Colonic mucosa (tissue), 4 donors: ENCODE data around the gene MAP6. TPM values are rescaled to one million over a fixed set of nuclear protein-coding genes. Genes with fewer than 3 reads are reported as not detected.

Source experiments
- DNase-seq: peaks from one replicate; pipeline ENCODE4 v3.0.0-alpha.2; 2020
- H3K27ac ChIP-seq: fragments of 200-600 bp; one replicate; pipeline ENCODE4 v1.8.0; 2021
- H3K27me3 ChIP-seq: fragments of 200-600 bp; one replicate; pipeline ENCODE4 v1.8.0; 2021
- H3K36me3 ChIP-seq: fragments of 200-600 bp; one replicate; pipeline ENCODE4 v1.8.0; 2021
- H3K4me1 ChIP-seq: fragments of 200-600 bp; one replicate; pipeline ENCODE4 v1.8.0; 2021; ENCODE audit warnings: mild to moderate bottlenecking
- H3K4me3 ChIP-seq: fragments of 200-600 bp; one replicate; pipeline ENCODE4 v1.8.0; 2021
- H3K9ac ChIP-seq, 2 donors: one replicate each; pipeline ENCODE4 v1.7.0; 2013; ENCODE audit warnings: control low read depth in 2 of 2, low read depth in 2 of 2, low read length in 2 of 2
- H3K9me3 ChIP-seq: fragments of 200-600 bp; one replicate; pipeline ENCODE4 v1.8.0; 2021
- intact Hi-C: fragments of 100-400 bp; cut with DNase I; formaldehyde crosslinking; loops from one replicate; pipeline ENCODE4 v1.14.1; 2022
- total RNA-seq, 2 donors: library from RNA; stranded (reverse); fragmentation: NEBNext Ultra II Directional in 1 of 2; extraction: Animal tissue kit (Norgen Biotek cat#: 25700) in 1 of 2; gene quantifications; one replicate each; pipeline ENCODE4 v1.2.1, GENCODE V29; 2021
- TF ChIP-seq, protein P1 (sequence below): fragments of 200-600 bp; IDR thresholded peaks from one replicate; pipeline ENCODE4 v1.8.0; 2022; ENCODE audit warnings: antibody characterized with exemption, mild to moderate bottlenecking
- donor health status: healthy.
- donor health status: DM: no; HTN: no; CAD: no.
- donor health status: DM: no; HTN: no; CAD: no.

The MAP6 gene
- total RNA-seq, 2 donors from 2014 or later, result 0.79 to 2.6 TPM

DNA sequence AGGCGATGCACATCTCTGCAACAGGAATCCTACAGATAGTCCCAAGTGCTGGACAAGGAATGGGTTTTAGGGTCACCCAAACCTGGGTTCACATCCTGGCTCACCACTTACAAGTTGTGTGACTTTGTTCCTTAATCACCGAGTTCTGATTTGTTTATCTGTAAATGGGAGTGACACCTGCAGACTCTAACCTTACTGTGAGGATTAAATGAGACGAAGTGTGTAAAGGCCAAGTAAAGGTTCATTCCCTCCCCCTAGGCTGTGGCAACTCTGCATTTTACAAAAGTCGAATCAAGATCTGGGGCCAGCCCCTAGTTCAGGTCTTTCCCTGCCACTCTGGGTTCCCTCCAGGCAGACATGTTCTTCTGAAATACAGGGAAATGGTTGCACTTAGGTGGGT is 71.9 kb downstream of the MAP6 start:
- H3K27me3 ChIP-seq, result no peaks in the 10 kb centered on the region
- DNase-seq, result no peak
- intact Hi-C loops, result no loop called here
- H3K9me3 ChIP-seq, result no peaks in the 10 kb centered on the region
- H3K9ac ChIP-seq, result no peak overlapping the region
- no peak overlapping the region for H3K4me3 ChIP-seq
- H3K36me3 ChIP-seq, result no peaks in the 10 kb centered on the region
- H3K27ac ChIP-seq, result no peak overlapping the region
- TF ChIP-seq, protein P1, sequence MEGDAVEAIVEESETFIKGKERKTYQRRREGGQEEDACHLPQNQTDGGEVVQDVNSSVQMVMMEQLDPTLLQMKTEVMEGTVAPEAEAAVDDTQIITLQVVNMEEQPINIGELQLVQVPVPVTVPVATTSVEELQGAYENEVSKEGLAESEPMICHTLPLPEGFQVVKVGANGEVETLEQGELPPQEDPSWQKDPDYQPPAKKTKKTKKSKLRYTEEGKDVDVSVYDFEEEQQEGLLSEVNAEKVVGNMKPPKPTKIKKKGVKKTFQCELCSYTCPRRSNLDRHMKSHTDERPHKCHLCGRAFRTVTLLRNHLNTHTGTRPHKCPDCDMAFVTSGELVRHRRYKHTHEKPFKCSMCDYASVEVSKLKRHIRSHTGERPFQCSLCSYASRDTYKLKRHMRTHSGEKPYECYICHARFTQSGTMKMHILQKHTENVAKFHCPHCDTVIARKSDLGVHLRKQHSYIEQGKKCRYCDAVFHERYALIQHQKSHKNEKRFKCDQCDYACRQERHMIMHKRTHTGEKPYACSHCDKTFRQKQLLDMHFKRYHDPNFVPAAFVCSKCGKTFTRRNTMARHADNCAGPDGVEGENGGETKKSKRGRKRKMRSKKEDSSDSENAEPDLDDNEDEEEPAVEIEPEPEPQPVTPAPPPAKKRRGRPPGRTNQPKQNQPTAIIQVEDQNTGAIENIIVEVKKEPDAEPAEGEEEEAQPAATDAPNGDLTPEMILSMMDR, result no peak
- H3K4me1 ChIP-seq, result no peaks in the 10 kb centered on the region

DNA sequence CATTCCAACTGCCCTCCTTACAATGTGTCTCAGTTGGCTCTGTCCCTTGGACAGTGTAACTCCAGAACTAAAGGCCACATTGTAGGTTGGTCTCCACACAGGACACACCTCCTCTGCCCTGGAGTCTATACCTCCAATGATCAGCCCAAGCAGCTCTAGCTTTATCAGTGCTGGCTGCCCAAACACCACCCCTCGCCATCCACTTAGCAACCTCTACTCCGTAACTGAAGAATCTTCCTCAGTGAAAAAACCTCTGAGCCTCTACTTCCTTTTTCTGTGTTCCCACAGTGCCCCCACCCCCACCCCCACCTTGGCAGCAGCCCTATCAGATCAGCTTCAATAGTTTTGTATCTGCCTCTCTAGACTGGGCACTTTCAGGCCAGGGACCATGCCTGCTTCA is 73.4 kb downstream of the MAP6 start:
- no peaks in the 10 kb centered on the region for H3K9me3 ChIP-seq
- intact Hi-C loops, result no loop called here
- H3K4me1 ChIP-seq, result no peaks in the 10 kb centered on the region
- no peak overlapping the region for H3K9ac ChIP-seq
- no peaks in the 10 kb centered on the region for H3K36me3 ChIP-seq
- H3K4me3 ChIP-seq, result no peak overlapping the region
- TF ChIP-seq, protein P1, result no peak
- no peak for DNase-seq
- H3K27ac ChIP-seq, result no peak overlapping the region
- H3K27me3 ChIP-seq, result no peaks in the 10 kb centered on the region

DNA sequence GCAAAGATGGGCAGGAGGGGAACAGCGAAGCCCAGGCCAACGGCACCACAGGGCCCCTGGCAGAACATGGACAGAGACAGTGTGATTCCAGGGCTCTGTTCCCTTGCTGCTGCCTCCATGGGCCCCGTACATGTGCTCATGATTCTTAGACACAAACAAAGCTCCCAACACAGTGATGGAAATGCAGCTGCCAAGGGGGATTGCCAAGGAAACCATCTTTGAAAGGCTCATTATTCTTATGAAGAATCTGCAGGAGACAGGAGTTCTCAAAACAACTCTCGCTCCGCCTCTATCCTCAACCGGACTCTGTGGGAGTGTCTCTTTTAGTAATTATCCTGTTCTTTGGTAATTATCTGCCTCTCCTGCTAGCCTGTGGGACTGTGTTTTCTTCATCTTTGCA is 74.6 kb downstream of the MAP6 start:
- intact Hi-C loops, result no loop called here
- no peak overlapping the region for H3K4me3 ChIP-seq
- no peaks in the 10 kb centered on the region for H3K9me3 ChIP-seq
- no peak for DNase-seq
- no peak overlapping the region for H3K9ac ChIP-seq
- no peak overlapping the region for H3K27ac ChIP-seq
- no peaks in the 10 kb centered on the region for H3K4me1 ChIP-seq
- H3K36me3 ChIP-seq, result no peaks in the 10 kb centered on the region
- H3K27me3 ChIP-seq, result no peaks in the 10 kb centered on the region
- TF ChIP-seq, protein P1, result no peak

DNA sequence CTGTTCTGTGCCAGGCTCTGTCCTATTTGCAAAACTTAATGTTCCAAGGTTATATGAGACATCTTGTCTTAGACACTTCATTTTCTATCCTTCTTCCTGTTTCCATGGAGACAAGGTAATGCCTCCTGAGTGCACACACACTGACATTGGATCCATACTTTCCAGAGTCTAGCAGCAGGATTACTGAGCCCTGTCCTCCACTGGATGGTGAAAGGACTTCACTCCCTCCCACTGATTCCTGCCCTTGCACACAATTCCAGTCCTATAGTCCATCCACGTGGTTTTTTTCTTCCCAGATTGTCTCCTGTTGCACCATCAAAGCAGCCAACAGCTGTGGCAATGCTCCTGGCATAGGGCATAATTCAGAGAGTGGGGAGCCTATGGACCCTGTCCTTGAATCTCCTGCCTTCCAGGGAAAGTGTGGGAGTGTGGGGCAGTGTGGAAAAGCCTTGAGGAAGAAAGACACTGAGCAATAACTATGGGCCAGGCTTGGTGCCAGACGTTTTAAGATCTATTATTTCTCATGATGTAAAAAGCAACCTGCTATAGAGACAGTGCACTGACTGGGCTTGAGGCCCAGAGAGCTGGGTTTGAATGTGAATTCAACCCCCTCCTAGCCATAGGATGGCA is 75.4 kb downstream of the MAP6 start:
- Histone ChIP-seq H3K9me3 (no peaks in the 10 kb centered on the region), H3K4me3 (no peak overlapping the region), H3K36me3 (no peaks in the 10 kb centered on the region), H3K27ac (no peak overlapping the region), H3K9ac (no peak overlapping the region), H3K27me3 (no peaks in the 10 kb centered on the region), H3K4me1 (no peaks in the 10 kb centered on the region)
- intact Hi-C loops, result no loop called here
- no peak for DNase-seq
- TF ChIP-seq, protein P1, result no peak

DNA sequence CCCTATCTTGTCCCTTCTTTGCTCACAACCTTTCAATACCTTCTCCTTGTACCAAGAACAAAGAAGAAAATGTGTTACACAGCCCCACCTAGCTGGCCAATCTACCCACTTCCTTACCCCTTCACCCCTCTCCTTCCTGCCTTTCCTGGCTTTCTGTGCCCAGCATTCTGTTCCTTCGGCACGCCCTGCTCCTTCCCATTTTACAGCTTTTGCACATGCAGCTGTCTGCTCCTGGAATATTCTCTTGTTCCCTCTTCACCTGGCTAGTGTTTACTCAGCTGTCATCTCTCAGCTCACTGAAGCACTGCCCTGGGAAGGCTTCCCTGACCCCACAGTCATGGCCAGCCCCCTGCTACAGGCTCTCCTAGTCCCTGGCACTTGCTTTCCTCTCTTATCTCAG is 76.1 kb downstream of the MAP6 start:
- H3K27me3 ChIP-seq, result no peaks in the 10 kb centered on the region
- no peak overlapping the region for H3K27ac ChIP-seq
- H3K9ac ChIP-seq, result no peak overlapping the region
- DNase-seq, result peak; percentile 61
- no peaks in the 10 kb centered on the region for H3K4me1 ChIP-seq
- TF ChIP-seq, protein P1, result no peak
- no peaks in the 10 kb centered on the region for H3K9me3 ChIP-seq
- H3K36me3 ChIP-seq, result no peaks in the 10 kb centered on the region
- H3K4me3 ChIP-seq, result no peak overlapping the region
- intact Hi-C loops, result no loop called here
